NB4 (cell line): ENCODE measurements around the gene NTN1.
"Not testable (repeated sequence)": the region's sequence is repeated elsewhere in the genome, so short reads cannot be mapped to it uniquely, and the experiment has no call there.

ENCODE experiments used
- CTCF ChIP-seq: IDR thresholded peaks from one replicate; pipeline ENCODE4 v1.5.1; 2012; ENCODE audit warnings: low read depth, low read length
- MAX ChIP-seq: IDR thresholded peaks from 2 replicates; pipeline ENCODE4 v1.6.1; 2011; ENCODE audit warnings: low read depth, low read length
- MYC ChIP-seq: IDR thresholded peaks from 2 replicates; pipeline ENCODE4 v1.6.1; 2011; ENCODE audit warnings: low read depth, low read length
- POLR2A ChIP-seq: IDR thresholded peaks from 2 replicates; pipeline ENCODE4 v1.6.1; 2011; ENCODE audit warnings: mild to moderate bottlenecking; ENCODE audit not compliant: insufficient read length; ENCODE audit errors: extremely low read depth

- not testable (repeated sequence) for TF ChIP-seq CTCF, POLR2A, MAX, MYC
Measured at GRCh38 chr17:9151740-9152139, 130.4 kb downstream of the NTN1 start.
